ENCODE results near the gene CTCF. TPM values are rescaled to one million over a fixed set of nuclear protein-coding genes. Genes with fewer than 3 reads are reported as not detected.

CTCF gene
- total RNA-seq, 1 experiment from 2014 or later = 29.7 TPM

DNA sequence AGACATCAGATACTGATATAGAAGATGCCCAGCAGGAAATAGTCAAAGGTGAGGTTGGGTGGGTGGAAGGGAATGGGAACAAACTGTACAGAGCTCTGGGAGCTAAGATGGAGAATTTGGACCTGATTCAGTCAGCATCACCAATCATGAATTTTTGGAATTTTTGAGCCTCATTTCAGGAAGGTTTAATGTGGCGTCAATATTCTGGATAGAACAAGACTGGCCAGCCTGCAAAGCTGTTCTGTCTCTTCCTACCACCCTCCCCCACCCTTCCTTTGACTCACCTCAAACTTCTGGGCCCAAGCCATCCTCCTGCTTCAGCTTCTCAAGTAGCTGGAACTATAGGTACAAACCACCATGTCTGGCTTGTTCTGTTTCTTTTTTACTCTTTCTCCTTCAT, 32.6 kb downstream of the CTCF start:
- DNase-seq (ENCODE audit: low spot score) = peak; percentile 27

DNA sequence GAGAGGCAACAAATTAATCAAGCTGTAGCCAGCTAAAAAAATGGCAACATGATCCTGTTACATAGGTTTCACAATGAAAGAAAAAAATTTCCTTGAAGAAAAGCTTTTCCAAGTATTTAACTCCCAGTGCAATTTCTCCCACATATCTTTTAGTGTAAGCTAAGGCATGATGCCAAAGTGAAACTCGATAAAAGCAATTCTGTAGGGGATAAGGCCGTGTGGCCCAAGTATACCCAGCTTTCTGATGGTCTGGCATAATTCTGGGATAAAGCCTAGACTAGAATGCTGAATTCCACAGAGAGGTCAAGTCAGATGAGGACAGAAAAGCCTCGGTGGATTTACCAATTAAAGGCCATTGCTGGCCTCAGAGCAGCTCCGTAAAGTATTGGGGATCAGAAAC, 36.2 kb downstream of the CTCF start:
- no peak for DNase-seq (ENCODE audit: low spot score)

DNA sequence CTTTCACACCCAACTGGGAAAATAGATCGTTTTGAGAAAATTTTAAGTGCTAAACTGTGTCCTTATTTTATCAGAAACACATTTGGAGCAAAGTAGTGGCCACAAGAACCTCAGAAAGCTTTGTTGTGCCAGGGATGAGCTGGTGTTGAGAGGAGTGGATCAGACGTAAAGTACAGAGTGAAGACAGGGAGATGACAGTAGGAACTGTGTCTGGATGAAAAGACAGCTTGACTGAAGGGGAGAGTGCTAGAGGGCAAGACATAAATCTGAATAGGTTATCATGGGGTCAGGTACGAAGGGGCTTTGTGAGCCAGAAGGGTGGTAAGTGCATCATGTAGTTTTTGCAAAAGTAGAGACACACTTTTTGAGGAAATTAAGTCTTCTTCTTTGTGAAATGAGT, 43.3 kb downstream of the CTCF start:
- no peak for DNase-seq (ENCODE audit: low spot score)

DNA sequence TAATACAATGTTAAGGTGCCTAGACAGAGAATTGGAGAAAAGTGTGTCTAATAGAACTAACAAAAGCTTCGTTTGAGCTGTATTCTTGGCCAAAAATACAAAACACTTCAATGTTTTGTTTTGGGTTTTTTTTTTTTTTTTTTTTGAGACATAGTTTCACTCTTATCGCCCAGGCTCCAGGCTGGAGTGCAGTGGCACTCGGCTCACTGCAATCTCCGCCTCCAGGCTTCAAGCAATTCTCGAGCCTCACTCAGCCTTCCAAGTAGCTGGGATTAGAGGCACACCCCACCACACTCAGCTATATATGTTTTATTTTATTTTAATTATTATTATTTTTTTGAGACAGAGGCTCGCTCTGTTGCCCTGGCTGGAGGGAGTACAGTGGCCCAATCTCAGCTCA, 44.3 kb downstream of the CTCF start:
- no peak for DNase-seq (ENCODE audit: low spot score)

DNA sequence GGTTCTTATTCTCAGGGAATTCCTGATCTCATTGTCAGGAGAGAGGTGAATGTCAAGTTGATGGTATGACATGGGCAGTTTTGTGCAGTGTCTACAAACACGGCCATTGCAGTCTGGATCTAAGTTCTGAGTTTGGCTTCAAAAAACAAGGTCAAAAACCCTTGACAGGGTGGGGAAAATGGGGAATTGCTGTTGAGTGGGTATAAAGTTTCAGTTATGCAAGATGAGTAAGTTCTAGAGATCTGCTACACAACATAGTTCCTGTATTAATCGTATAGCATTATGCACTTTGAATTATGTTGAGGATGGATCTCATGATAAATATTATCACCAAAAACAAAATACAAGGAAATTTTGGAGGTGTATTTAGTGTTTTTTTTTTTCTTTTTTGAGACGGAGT, 46.0 kb downstream of the CTCF start:
- no peak for DNase-seq (ENCODE audit: low spot score)

DNA sequence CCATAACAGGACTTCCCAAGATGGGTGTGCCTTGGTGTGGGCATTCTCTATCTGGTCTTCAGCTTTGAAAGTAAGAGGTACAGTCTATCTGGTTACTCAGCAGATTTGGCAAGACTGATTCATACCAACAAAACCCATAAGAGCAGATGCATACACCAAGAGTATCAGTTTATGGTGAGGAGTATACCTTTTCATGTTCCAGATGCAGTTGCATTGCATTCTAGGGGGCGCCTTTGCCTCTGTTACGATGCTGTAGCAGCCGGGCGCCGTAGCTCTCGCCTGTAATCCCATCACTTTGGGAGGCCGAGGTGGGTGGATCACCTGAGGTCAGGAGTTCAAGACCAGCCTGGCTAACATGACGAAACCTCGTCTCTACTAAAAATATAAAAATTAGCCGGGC, 51.5 kb downstream of the CTCF start:
- DNase-seq (ENCODE audit: low spot score) = no peak

DNA sequence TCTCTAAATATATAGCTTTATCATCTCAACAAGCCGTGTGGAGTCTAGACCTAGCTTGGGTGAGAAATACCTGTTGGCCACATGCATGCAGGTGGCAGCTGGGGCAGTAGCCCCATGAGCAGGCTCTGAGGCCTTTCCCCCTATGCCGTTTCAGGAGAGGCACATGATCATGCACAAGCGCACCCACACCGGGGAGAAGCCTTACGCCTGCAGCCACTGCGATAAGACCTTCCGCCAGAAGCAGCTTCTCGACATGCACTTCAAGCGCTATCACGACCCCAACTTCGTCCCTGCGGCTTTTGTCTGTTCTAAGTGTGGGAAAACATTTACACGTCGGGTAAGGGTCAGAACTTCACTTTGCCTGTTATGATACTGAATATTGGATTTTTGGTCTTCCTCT, 65.9 kb downstream of the CTCF start:
- DNase-seq (ENCODE audit: low spot score) = no peak

DNA sequence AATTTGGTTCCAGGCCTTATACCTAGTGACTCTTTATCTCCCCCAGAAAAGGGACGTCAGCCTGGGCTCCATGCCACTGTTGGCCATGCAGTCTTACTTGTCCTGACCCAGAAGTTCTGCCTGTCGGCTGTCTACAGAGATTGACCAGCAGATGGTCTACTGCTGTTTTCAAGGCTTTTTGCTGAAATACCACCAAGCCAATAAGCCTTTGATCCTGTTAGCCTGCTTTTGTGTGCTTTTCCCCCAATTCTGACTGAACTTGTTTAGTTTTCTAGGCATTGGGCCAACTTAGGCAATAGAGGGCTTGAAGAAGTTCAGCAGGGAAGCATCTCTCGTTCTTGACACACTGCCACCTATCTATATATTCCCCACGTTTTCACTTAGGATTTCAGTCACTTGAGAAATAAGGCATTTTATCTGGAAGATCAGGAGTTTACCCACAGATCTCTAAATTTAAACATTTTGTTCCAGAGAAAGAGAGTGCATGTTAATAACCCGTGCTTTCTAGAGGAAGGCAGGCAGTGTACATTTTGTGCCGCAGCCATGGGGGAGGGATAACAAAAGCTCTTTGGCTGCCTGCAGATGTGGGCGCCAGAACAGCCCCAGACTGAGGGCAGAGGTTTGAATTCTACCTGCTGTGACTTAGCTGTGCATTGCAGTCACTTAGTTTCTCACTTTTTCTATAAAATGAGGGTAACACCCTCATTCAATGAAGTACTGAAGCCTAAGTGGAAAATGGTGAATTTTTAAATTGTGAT, 70.3 kb downstream of the CTCF start:
- DNase-seq (ENCODE audit: low spot score) = no peak

DNA sequence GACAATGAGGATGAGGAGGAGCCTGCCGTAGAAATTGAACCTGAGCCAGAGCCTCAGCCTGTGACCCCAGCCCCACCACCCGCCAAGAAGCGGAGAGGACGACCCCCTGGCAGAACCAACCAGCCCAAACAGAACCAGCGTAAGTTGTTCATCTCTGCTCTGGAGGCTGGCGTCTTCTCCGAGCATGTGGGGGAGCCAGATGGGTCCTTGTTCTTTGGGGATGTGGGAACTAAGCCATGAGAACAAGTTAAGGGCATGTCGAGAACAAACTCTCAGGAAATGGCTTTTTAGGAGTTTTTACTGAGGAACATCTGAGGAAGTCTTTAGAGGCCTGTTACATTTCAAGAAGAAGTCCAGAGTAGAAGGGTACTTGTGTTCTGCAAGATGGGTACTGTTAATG, 74.4 kb downstream of the CTCF start:
- DNase-seq (ENCODE audit: low spot score) = no peak

DNA sequence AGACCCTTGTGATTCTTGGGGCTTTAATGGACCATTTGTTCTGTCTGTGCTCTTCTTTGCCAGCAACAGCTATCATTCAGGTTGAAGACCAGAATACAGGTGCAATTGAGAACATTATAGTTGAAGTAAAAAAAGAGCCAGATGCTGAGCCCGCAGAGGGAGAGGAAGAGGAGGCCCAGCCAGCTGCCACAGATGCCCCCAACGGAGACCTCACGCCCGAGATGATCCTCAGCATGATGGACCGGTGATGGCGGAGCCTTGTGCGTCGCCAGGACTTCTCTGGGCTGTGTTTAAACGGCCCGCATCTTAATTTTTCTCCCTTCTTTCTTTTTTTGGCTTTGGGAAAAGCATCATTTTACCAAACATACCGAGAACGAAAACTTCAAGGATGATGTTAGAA, 75.3 kb downstream of the CTCF start:
- no peak for DNase-seq (ENCODE audit: low spot score)

DNA sequence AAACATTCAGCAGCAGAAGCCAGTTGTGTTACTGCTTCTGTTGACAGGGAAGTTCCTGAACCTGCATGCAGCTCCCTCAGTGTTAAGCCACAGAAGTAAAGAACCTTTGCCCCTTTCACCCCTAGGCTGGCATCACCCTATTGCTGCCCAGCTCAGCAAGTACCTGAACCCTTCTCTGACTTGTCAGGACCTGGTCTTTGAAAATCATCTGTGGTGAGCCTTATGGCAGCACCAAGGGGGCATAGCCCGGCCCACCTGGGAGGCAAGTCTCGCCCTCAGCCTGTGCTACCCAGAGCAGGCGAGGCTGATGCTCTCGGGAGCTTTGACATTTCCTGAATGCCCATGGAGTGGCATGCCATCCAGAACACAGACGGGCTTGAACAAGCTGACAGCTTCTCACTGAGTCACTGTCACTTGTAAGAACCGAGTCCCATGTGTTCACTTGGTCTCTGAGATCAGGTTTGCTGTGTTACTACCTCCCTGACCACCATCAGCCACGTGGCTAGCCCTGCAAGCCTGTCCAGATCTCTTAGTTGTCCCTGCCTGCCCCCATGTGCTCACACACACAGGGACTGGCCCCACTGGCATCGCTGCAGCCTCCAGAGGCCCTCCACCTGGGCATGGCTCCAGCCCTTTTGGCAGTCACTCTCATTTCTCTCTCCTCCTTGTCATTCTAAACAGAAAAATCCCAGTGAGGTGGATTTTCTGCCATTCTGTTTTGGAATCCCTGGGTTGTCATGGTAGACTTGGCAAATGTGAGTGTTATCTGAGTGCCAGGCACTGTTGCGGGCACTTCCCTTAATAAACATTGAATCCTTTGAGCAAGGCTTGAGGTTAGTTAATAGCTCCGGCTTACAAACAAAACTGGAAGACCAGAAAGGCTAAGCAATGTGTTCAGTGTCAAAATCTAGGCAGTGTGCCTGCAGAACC, 79.7 kb downstream of the CTCF start:
- no peak for DNase-seq (ENCODE audit: low spot score)

DNA sequence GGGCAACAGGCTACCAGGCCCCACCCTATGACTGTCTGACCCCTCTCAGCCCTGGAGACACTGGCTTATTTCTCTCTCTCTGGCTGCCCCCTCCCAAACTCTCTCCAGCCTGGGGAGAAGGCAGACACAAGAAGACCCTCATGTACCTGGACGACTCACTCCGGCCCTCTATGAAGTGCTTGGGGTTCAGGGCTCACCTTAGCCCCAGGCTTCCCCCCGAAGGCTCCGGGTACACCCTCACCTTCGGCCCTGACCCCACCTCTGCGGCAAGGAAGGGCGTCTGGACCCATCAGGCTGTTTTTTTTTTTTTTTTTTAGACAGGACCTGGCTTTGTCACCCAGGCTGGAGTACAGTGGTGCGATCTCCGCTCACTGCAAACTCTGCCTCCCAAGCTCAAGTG, 81.7 kb downstream of the CTCF start:
- no peak for DNase-seq (ENCODE audit: low spot score)

DNA sequence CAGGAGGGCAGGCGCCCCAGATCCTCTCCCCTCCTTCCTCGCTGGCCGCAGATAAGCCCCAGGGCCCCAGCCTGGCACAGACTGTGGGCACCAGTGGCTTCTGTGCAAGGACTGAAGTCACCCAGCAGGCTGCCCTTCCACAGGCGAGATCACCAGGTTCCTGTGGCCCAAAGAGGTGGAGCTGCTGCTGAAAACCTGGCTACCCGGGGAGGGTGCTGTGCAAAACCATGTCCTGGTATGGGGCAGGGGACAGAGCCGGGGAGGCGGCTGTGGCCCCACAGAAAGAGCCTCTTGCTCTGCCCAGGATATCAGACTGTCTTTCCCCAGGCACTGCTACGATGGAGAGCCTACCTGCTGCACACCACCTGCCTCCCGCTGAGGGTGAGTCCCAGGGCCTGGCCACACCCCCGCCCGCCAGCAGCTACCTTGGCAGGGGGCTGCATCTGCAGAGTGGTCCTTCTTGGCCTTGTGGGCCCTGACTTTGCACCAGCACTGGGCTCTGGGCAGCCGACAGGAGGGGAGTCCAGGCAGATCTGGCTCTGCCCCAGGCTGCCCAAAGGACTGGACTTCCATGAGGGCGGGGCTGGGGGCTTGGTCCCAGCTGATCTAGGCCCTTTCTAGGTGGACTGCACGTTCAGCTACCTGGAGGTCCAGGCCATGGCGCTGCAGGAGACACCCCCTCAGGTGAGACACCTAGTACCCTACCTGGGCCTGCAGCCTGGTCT, 83.2 kb downstream of the CTCF start:
- no peak for DNase-seq (ENCODE audit: low spot score)

DNA sequence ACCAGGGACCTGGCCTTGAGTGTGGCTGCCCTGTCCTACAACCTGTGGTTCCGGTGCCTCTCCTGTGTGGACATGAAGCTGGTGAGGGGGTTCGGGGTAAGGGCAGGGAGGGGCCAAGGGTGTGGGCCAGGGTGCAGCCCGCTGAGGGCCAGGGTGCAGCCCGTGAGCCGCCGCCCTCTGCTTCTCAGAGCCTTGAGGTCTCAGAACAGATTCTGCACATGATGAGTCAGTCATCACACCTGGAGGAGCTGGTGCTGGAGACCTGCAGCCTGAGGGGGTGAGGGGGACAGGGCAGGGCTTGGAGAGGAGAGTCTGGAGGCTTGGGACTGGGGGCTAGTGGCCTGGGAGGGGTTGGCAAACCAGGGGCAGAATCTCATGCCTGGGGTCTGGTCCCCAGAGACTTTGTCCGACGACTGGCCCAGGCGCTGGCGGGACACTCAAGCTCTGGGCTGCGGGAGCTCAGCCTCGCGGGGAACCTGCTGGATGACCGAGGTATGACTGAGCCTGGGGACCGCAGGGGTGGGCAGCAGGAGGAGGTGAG, 84.9 kb downstream of the CTCF start:
- no peak for DNase-seq (ENCODE audit: low spot score)

DNA sequence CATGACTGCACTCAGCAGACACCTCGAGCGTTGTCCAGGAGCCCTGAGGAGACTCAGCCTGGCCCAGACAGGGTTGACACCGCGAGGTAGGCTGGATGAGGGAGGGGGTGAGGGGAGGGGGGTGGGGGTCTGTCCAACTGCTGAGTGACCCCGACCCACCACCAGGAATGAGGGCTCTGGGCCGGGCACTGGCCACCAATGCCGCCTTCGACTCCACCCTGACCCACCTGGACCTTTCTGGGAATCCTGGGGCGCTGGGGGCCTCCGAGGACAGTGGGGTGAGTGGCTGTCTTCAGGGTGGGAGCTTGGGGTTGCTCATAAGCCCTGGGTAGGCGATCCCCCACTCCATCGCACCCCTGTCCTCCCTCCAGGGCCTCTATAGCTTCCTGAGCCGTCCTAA, 85.4 kb downstream of the CTCF start:
- DNase-seq (ENCODE audit: low spot score) = no peak

DNA sequence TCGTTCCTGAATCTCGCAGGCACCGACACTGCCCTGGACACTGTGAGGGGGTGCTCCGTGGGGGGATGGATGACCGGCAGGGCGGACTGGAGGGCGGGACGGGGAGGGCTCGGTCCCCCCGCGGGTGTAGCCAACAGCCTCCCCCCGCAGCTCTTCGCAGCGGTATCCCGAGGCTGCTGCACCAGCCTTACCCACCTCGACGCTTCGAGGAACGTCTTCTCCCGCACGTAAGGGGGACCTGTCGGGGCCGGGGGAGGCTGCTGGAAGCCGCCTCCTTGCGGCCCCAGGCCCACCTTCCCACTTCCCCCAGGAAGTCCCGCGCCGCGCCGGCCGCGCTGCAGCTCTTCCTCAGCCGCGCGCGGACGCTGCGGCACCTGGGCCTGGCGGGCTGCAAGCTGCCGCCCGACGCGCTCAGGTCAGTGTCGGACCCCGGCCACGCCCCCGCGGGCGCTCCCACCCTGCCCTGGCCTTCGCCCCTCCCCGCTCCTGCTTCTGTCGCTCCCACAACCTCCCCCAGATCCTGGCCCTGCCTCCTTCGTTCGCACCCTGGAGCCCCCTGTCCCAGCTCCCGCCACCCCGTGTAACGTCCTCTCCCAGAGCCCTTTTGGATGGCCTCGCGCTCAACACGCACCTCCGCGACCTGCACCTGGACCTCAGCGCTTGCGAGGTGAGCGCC, 85.9 kb downstream of the CTCF start:
- DNase-seq (ENCODE audit: low spot score) = no peak

DNA sequence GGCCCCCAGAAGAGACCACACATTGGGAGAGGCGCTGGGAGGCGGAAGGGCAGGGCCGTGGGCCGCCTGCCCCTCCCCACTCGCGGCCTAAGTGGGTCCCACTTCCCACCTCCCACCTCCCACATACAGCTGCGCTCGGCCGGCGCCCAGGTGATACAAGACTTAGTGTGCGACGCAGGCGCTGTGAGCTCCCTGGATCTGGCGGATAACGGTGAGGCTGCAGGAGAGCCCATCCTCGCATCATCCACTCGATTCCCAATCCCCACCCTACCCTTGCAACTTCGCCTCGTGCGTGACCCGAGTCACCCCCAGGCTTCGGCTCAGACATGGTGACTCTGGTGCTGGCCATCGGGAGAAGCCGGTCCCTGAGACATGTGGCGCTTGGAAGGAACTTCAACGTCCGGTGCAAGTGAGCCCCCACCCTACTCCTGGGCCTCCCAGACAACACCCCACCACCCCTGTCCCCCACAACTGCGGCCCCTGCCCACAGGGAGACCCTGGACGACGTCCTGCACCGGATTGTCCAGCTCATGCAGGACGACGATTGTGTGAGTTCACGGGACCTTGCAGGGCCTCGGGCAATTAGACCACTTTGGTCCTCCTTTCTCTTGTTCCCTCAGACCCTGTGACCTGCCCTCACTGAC, 86.6 kb downstream of the CTCF start:
- no peak for DNase-seq (ENCODE audit: low spot score)

DNA sequence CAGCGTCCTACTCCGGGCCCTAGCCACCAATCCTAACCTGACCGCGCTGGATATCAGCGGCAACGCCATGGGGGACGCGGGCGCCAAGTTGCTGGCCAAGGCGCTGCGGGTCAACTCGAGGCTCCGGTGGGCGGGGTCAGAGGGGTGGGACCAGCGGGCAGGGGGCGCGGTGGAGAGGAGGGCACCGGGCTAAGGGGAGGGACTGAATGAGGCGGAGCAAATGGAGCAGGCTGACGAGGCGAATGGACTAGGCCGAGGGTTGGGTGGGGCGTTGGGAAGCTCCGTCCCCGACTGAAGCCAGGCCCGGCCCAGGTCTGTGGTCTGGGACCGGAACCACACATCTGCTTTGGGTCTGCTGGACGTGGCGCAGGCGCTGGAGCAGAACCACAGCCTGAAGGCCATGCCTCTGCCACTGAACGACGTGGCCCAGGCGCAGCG, 87.2 kb downstream of the CTCF start:
- DNase-seq (ENCODE audit: low spot score) = no peak

DNA sequence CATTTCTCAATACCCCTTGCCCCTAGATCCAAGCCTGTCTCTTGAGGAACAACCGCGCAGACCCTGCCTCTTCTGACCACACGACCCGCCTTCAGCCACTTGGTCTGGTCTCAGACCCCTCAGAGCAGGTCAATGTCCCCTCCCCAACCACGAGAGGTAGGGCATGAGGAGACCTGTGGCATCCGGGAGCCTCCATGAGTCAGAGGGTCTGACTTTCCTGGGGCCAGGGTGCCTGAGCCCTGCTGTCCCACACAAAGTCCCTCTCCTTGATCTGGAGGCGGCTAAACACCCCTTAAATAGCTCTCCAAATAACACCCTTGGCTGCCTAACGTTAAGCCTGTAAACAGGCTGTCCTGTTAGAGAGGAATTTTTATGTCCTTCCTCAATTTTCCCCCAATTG, 87.7 kb downstream of the CTCF start:
- no peak for DNase-seq (ENCODE audit: low spot score)

DNA sequence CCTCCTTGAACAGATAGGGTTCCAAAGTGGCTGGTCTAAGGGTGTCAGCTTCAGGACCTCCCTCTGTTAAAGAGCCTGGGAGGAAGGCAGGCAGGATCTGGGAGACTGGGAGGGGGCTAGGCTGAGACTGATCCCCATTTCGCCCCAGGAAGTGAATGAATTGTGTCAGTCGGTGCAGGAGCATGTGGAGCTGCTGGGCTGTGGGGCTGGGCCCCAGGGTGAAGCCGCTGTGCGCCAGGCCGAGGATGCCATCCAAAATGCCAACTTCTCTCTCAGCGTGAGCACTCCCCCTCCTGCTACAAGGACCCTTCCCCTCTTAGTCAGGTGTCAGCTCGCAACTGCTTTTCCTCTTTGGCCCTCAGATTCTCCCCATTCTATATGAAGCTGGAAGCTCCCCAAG, 88.7 kb downstream of the CTCF start:
- DNase-seq (ENCODE audit: low spot score) = no peak

DNA sequence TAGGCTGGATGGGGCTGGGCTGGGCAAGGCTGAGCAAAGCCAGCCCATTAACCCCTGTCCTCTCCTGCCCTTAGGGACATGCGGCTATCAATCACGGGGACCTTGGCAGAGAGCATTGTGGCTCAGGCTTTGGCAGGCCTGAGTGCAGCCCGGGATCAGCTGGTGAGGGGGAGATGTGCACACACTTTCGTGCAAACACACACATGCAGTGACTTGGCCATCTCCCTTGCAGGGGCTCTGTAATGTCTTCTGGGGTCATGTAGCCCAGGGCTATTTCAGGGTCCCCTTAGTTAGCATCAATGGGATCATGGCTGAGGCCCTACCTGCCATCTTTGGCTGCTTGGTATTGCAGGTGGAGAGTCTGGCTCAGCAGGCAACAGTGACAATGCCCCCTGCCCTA, 89.5 kb downstream of the CTCF start:
- no peak for DNase-seq (ENCODE audit: low spot score)
